ENCODE measurements around the gene KLK8. TPM values are rescaled to one million over a fixed set of nuclear protein-coding genes. Genes with fewer than 3 reads are reported as not detected.

Gene KLK8
- total RNA-seq, 4 donors from 2014 or later: 32.8 to 235 (median 191) TPM

- TF ChIP-seq POLR2A (IDR thresholded peaks at IDR 0.05): no peak
- TF ChIP-seq CTCF (IDR thresholded peaks at IDR 0.05): no peak
- H3K9me3 ChIP-seq: no peaks in the 10 kb centered on the region
- H3K27me3 ChIP-seq: peaks cover 0 to 12% (median 0%) of the 10 kb centered on the region in 4 donors
- H3K4me3 ChIP-seq: no peak overlapping the region
- intact Hi-C loops (cut with DNase I): no loop called here
- WGBS, 2 donors: 61 to 65% methylated on average over 9 of the region's 9 CpGs
- peaks cover 0 to 26% (median 0%) of the 10 kb centered on the region in 3 donors for H3K4me1 ChIP-seq
- H3K27ac ChIP-seq: no peak overlapping the region
- no peak for DNase-seq
- no peaks in the 10 kb centered on the region for H3K36me3 ChIP-seq
Measured at GRCh38 chr19:51036519-51036918, 35.1 kb upstream of the KLK8 start.

- Histone ChIP-seq H3K27ac (peak within 1 kb of the TSS in 3 of 4 donors; percentile 43 to 79 (median 72)), H3K4me1 (peaks cover 0 to 26% (median 0%) of the 10 kb centered on the region in 3 donors), H3K4me3 (peak within 1 kb of the TSS in 3 of 4 donors; percentile 3 to 33 (median 28)), H3K36me3 (no peaks in the 10 kb centered on the region), H3K9me3 (no peaks in the 10 kb centered on the region), H3K27me3 (peaks cover 0 to 16% (median 0%) of the 10 kb centered on the region in 4 donors)
- TF ChIP-seq CTCF (IDR thresholded peaks at IDR 0.05) (no peak), POLR2A (IDR thresholded peaks at IDR 0.05) (no peak)
- intact Hi-C loops (cut with DNase I): no loop called here
- 45 to 51% methylated on average over 10 to 11 of the region's 11 CpGs for WGBS, 2 donors
- no peak for DNase-seq
Measured at GRCh38 chr19:51034704-51035103, 33.3 kb upstream of the KLK8 start, which contains the start of gene KLK12. Gene KLK12, minus strand, starts transcription at chr19:51035002. Its CDS starts 381 bp downstream, at chr19:51034621.

- intact Hi-C loops (cut with DNase I): no loop called here
- Histone ChIP-seq H3K4me3 (no peak overlapping the region), H3K36me3 (no peaks in the 10 kb centered on the region), H3K9me3 (no peaks in the 10 kb centered on the region), H3K27ac (no peak overlapping the region), H3K27me3 (peaks cover 0 to 32% (median 0%) of the 10 kb centered on the region in 4 donors), H3K4me1 (peaks cover 0 to 29% (median 6%) of the 10 kb centered on the region in 3 donors)
- 89 to 90% methylated on average over 14 to 24 of the region's 28 CpGs for WGBS, 2 donors
- no peak for DNase-seq
- TF ChIP-seq POLR2A (IDR thresholded peaks at IDR 0.05): no peak
- TF ChIP-seq CTCF (IDR thresholded peaks at IDR 0.05): no peak
Measured at GRCh38 chr19:51031880-51032225, 30.4 kb upstream of the KLK8 start.

- H3K4me3 ChIP-seq: no peak overlapping the region
- DNase-seq: no peak
Measured at GRCh38 chr19:51031220-51031879, 29.9 kb upstream of the KLK8 start.

More at GRCh38 chr19:51031220-51031879, 29.9 kb upstream of the KLK8 start:
- no peaks in the 10 kb centered on the region for H3K36me3 ChIP-seq
- H3K27me3 ChIP-seq: peaks cover 0 to 36% (median 0%) of the 10 kb centered on the region in 4 donors
- no peak overlapping the region for H3K27ac ChIP-seq
- intact Hi-C loops (cut with DNase I): no loop called here
- no peaks in the 10 kb centered on the region for H3K9me3 ChIP-seq
- 79 to 88% methylated on average over 7 of the region's 7 CpGs for WGBS, 2 donors
- H3K4me1 ChIP-seq: peaks cover 3 to 34% (median 6%) of the 10 kb centered on the region in 3 donors
- no peak for TF ChIP-seq CTCF (IDR thresholded peaks at IDR 0.05)
- TF ChIP-seq POLR2A (IDR thresholded peaks at IDR 0.05): no peak

Measured in esophagus squamous epithelium (tissue), 5 donors.